GM18526 (cell line): ENCODE data around the gene ZNF385C.

ENCODE experiments used
- POLR2A ChIP-seq: IDR thresholded peaks from 3 replicates; pipeline ENCODE4 v1.6.1; 2011; ENCODE audit not compliant: insufficient read length; ENCODE audit errors: extremely low read depth

Gene ZNF385C

GRCh38 chr17:41982026-41982760, 116.1 kb downstream of the ZNF385C start:
- TF ChIP-seq POLR2A: no peak

- no peak for TF ChIP-seq POLR2A
Observed at GRCh38 chr17:41977991-41978390, 120.3 kb downstream of the ZNF385C start.

GRCh38 chr17:41976142-41976768, 122.0 kb downstream of the ZNF385C start:
- no peak for TF ChIP-seq POLR2A
